Globus pallidus (tissue), 1 donor: ENCODE results near the gene MUC16.
"Not testable (repeated sequence)": the region's sequence is repeated elsewhere in the genome, so short reads cannot be mapped to it uniquely, and the experiment has no call there.

Experiments
- DNase-seq: peaks from one replicate; pipeline ENCODE4 v3.0.0-alpha.2; 2015; ENCODE audit warnings: low spot score

The MUC16 gene

DNA sequence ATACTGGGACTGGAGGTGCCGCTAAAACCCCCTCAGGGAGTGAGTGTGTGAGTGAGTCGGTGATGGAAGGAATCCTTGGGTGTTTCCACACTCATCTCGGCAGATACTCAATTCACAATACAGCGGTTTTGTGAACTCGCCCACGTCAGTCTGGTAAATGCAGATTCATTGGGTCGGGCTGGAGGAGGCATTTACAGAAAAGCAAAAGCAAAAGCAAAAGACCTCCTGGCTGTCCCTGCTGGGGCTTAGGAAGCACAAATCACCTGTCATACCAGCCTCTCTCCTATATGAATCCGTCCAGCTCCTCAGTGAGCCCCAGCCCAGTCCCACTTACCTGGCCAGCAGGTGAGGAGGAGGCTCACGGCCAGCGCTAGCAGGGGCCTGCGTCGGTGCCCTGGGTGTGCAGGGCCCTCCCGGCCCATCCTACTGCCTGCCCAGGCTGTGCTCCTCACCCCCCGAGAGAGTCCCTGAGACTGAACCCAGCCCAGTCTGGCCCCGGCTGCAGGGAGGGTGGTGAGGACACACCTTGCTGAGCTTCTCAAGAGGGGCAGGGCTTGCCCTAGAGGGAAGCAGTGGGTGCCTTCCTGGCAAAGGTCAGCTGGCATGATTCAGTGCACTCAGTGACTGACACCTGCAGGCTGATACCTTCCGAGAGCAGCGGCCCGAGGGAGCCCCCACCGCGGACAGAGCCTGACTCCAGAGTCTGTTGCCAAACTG is at the start of gene MUC16:
Gene MUC16 (minus strand): TSS at position 475 of the 717 bp plus-strand sequence.
- no peak for DNase-seq

DNA sequence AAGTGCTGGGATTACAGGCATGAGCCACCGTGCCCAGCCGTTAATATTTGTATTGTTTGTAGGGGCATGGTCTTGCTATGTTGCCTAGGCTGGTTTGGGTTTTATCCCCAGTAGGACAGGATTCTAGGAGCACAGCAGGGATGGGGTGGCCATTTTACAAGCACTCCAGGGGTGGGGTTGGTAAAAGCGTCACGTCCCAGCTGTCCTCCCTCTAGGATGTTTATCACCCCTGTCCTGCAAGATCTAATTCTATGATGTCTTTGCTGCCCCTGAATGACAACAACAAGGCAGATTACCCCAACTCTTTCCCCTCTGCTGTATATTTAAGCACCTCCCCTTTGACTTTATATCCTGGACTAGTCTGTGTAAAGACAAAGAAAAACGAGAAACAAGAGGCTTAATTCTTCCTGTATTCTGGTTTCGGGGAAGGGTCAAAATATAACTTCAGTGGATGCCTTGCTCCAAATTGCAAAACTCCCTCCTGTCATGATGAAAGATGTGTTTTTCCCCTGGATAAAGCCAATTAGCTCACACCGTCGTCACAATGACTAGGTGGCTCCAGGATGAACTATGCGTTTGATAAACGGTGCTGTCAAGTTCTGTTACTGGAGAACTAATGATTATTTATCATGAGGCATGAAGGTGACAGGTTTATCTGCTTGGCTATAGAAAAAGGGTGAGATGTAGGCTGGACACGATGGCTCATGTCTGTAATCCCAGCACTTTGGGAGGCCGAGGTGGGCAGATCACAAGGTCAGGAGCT is 48.9 kb upstream of the MUC16 start:
- DNase-seq: no peak

DNA sequence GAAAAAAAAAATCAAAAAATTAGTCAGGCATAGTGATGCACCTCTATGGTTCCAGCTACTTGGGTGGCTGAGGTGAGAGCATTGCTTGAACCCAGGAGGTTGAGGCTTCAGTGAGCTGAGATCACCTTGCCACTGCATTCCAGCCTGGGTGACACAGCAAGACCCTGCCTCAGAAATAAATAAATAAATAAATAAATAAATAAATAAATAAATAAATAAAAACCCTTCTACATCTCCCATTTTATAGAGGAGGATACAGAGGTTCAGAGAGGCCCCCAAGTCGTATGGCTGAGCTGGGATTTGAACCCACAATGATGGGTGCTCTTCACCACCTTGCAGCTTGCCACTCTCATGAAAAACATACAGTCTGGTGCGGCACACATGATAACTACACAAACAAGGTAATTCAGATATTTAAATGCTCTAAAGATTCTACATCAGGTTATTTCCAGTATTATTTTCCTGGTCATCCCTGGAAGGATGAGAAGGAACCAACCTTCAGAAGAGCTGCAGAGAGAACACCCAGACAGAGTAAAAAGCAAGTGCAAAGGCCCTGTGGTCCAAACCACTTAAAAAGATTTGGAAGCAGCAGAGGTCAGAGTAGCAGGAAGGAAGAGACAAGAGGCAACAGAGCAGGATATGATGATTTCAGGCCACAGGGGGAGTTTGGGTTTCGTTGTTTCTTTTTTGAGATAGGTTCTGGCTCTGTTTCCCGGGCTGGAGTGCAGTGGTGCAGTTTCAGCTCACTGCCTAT is 47.5 kb upstream of the MUC16 start:
- no peak for DNase-seq

GRCh38 chr19:9056131-9056530 is 45.9 kb upstream of the MUC16 start:
- not testable (repeated sequence) for DNase-seq

DNA sequence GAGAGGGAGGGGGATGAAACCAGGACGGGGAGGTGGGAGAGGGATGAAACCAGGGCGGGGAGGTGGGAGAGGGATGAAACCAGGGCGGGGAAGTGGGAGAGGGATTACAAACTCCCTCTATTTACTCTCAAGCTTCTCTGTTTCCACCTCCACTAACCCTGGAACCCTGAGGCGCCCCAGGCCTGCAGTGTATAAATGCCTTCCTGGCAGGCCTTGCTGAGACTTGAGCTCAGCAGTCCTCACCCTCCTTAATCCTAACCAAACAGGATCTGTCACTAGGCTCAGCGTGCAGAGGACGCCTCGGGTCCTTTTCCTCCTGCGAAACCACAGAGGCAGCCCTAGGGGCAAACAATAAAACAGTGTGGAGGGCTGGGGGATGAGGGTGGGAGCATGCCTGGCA is 44.6 kb upstream of the MUC16 start:
- no peak for DNase-seq

- DNase-seq: no peak
Observed at GRCh38 chr19:9054207-9054606, 44.0 kb upstream of the MUC16 start.

DNA sequence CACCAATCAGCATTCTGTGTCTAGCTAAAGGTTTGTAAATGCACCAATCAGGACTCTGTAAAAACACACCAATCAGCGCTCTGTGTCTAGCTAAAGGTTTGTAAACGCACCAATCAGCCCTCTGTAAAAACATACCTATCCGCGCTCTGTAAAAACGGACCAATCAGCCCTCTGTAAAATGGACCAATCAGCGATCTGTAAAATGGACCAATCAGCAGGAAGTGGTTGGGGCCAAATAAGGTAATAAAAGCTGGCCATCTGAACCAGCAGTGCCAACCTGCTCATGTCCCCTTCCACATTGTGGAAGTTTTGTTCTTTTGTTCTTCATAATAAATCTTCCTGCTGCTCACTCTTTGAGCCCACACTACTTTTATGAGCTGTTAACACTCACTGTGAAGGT is 43.5 kb upstream of the MUC16 start:
- not testable (repeated sequence) for DNase-seq

DNA sequence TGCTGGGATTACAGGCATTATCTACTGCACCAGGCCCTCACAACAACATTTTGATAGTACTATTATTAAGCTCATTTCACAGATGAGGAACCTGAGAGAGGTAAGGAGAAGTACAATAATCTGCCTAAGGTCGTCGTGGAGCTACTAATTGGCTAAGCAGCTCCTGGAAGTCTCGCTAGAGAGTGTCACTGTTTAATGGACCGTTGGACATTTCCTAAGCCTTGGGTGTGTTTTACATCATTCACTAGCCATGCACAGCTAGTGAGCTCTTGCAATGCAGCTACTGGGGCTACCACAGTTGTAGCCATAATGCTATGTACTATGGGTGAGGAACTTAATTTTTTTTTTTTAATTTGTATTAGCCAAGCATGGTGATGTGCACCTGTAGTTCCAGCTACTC is 42.7 kb upstream of the MUC16 start:
- no peak for DNase-seq

DNA sequence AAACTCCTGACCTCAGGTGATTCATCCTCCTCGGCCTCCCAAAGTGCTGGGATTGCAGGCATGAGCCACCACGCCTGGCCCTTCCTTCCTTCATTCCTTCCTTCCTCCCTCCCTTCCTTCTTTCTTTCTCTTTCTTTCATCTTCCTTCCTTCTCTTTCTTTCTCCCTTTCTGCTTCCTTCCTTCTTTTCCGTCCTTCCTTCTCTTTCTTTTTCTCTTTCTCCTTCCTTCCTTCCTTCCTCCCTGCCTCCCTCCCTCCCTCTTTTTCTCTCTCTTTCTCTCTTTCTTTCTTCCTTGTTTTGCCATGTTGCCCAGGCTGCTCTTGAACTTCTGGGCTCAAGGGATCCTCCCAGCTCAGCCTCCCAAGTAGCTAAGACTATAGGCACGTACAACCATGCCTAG is 36.5 kb upstream of the MUC16 start:
- no peak for DNase-seq

- no peak for DNase-seq
Observed at GRCh38 chr19:9044449-9044848, 34.2 kb upstream of the MUC16 start.

- DNase-seq: no peak
Observed at GRCh38 chr19:9043524-9043923, 33.3 kb upstream of the MUC16 start.

DNA sequence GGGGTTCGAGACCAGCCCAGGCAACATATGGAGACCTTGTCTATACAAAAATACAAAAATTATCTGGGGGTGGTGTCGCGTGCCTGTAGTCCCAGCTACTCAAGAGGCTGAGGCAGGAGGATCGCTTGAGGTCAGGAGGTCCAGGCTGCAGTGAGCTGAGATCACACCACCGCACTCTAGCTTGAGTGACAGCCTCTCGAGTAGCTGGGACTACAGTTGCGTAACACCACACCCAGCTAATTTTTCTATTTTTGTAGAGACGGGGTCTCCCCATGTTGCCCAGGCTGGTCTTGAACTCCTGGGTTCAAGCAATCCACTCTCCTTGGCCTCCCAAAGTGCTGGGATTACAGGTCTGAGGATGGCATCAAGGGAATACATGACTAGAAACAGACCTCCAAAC is 30.8 kb upstream of the MUC16 start:
- no peak for DNase-seq

DNA sequence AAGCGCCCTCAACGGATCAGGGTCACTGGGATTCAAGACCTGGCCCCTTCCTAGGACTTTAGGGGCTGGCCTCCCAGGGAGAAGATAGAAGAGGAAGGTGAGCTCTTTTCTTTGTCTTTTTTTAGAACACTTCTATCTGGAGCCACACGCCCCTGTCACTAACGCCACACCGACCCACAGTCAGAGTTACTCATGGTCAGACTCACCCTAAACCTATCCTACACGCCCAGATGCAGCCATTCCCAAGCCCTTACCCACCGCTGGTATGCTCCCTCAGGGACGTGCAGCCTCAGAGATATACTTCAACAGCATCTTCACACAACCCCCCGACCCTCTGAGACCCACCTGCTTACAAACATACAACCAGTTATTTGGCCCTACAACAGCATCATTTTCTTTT is 29.9 kb upstream of the MUC16 start:
- DNase-seq: no peak

GRCh38 chr19:9039728-9040127 is 29.5 kb upstream of the MUC16 start:
- no peak for DNase-seq

DNA sequence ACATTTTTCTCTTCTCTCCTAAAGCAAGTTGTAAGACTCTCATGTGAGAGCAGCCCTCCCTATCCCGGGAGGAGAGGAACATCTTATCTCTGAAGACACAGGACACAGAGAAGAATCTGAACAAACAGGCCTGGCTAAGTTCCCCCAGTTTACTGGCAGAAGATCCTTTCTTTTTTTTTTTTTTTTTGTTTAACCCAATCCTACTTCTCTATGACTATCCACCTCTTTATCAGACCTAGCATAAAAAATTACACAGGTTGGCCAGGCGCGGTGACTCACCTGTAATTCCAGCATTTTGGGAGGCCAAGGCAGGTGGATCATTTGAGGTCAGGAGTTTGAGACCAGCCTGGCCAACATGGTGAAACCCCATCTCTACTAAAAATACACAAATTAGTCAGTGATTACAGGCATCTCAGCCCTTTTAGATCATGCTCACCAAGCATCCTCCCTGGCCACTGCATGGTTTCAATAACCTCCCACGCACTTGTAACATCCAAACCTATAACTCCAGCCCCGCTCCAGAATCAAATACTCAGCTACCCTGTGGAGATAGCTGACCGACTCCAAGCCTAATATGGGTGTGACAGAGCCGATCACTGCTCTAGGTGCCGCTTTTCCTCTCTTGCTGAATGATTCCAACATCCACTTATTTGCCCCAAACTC is 27.3 kb upstream of the MUC16 start:
- no peak for DNase-seq

DNA sequence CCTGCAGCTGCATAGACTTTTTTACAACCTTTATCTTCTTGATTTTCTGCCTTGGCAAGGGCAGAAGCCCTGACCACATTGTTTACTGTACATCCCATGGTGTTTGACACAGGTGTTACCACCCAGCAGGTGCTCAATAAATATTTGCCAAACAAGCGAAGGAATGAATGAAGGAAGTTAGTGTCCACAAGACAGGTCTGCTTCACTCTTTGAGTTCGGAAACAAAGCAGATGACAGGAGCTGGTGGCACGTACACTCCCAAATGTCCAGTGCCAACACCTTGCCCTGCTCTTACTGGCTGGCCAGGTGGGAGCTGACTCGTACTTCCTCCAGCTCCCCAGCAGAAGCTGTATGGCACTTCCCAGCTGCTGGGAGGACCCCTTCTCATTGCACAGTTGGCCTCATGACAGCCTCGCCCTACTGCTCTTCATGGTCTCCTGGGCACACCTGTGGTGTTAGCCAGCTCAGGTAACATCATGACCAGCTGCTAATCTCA is 22.0 kb upstream of the MUC16 start:
- DNase-seq: no peak

DNA sequence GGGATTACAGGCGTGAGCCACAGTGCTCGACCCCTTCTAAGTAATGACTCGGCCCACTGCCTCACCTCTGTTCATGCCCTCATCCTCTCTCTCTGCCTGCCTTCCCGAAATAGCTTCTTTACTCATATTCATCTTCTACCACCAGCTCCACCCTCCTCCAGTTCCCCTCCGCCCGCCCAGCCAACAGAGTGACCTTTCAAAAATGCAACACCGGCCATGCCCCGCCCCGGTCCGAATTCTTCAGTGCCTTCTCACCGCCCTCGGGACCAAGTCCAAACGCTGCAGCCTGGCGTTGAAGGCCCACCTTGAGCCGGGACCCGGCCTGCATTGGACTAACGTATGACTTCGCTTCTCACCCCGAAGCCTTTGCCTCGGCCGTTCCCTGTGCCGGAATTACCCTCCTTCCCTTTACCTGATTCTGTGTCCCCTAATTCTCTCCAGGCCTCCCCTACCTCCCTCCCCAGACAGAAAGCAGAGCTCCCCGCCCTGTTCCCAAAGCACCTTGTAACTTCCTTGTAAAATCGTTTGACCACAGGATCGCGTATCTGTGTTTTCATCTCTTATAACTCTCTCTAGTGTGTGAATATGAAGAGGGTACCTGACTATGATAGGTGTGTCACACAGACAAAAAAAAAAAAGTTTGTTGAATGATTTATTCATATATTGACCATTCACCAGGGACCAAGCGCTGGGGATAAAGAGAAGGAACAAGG is 8.1 kb upstream of the MUC16 start:
- DNase-seq: no peak

- no peak for DNase-seq
Observed at GRCh38 chr19:9014803-9015202, 4.6 kb upstream of the MUC16 start.

DNA sequence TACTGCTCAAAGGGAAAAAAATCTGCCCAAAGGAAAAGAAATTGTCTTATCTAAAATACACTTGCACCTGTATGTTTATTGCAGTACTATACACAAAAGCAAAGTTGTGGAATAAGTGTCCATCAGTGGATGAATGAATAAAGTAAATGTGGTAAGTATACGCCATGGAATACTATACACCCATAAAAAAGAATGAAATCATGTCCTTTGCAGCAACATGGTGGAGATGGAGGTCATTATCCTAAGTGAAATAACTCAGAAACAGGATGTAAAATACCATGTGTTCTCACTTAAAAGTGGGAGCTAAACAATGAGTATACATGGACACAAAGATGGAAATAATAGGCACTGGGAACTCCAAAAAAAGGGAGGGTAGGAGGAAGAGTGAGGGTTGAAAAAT is 3.8 kb upstream of the MUC16 start:
- DNase-seq: no peak

DNA sequence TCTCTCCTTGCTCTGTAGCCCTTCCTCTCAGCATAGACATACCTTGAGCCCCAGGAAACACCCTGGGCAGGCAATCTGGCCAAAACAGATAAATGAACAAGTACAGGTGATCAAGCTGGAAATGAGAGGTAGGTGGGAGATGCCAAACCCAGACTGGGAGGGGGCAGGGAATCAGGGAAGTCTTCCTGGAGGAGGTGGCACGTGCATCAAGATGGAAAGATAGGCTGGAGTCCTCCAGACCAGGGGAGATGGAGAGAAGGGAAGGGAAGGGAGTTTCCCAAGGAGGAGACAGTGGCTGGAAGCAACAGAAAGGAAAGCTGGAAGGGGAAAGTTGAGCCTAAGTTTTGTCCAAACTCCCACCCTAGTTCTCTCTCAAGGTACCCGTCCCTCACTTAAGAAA is 1.7 kb upstream of the MUC16 start:
- DNase-seq: no peak

DNA sequence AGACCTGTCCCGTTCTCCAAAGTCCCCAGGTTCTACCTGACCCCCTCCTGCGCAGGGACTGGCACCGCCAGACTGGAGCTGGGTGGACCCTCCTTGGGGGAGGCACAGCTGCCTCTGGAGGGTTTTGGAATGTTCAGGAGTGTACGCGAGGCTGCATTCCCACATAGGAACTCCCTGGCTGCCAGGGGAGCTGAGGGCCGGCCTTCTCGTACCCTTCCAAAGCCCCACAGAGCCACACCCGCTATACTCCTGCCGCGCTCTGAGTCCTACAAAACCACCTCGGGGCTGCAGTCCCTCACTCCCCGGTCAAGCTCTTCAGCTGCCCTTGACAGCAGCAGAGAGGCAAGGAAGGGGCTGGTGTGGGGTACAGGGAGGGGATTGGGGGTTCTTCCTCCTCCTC is 484 bp upstream of the MUC16 start:
- DNase-seq: no peak

GRCh38 chr19:9009431-9009830 is 778 bp downstream of the MUC16 start:
- DNase-seq: no peak
